IMR-90 (cell line): ENCODE results near the gene TUBB4A. TPM values are rescaled to one million over a fixed set of nuclear protein-coding genes. Genes with fewer than 3 reads are reported as not detected.

Experiments used
- polyA plus RNA-seq, 3 experiments: library from polyadenylated mRNA; depleted of rRNA; stranded (reverse); fragments of >200 nt; gene quantifications; 2 replicates each; pipeline ENCODE4 v1.2.3, GENCODE V29; 2012; ENCODE audit warnings: low replicate concordance in 1 of 3
- total RNA-seq: library from RNA; depleted of rRNA; stranded (reverse); fragments of >200 nt; gene quantifications from 2 replicates; pipeline ENCODE4 v1.2.3, GENCODE V29; 2012
- TF ChIP-seq, protein P1 (sequence below): fragments of 150-350 bp; IDR thresholded peaks from 2 replicates; pipeline ENCODE4 v1.6.1; 2017; ENCODE audit warnings: mild to moderate bottlenecking, antibody characterized with exemption, low read length, low read depth

Gene TUBB4A
- total and polyA plus RNA-seq, 2 of the 4 experiments (the other 2 are of a cell fraction): not detected

DNA sequence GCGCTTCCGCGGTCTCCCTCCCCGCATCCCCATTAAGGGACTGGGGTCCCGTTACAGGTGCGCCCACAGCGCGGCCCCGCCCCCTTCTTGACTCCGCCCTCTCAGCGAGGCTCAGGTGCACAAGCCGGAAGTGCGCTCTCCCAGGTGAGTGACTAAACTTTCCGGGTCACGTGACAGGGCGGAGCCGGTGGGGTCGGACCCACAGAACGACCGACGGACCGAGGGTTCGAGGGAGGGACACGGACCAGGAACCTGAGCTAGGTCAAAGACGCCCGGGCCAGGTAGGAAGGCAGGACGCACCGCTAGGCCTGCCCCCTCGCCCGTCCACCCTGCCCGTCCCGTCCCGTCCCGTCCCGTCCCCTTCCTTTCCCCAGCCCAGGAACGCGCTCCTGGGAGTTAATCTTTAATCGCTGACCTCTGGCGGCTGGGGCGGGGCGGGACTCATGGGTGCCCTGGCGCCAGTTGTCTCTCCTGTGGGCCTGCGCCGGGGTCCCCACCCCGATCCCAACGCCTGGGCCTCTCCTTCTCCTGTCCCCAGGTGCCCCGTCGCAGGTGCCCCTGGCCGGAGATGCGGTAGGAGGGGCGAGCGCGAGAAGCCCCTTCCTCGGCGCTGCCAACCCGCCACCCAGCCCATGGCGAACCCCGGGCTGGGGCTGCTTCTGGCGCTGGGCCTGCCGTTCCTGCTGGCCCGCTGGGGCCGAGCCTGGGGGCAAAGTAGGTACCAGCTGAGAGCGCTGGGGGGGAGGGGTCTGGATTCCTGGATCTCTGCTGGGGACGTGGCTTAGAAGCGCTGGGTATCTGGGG, 37.8 kb downstream of the TUBB4A start, which contains the start of gene CRB3 (continued):
- TF ChIP-seq, protein P1, sequence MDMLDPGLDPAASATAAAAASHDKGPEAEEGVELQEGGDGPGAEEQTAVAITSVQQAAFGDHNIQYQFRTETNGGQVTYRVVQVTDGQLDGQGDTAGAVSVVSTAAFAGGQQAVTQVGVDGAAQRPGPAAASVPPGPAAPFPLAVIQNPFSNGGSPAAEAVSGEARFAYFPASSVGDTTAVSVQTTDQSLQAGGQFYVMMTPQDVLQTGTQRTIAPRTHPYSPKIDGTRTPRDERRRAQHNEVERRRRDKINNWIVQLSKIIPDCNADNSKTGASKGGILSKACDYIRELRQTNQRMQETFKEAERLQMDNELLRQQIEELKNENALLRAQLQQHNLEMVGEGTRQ: no peak
